ENCODE results near the gene FGGY. TPM values are rescaled to one million over a fixed set of nuclear protein-coding genes. Genes with fewer than 3 reads are reported as not detected.

FGGY gene
- total RNA-seq, 1 donor, result 24.6 TPM

DNA sequence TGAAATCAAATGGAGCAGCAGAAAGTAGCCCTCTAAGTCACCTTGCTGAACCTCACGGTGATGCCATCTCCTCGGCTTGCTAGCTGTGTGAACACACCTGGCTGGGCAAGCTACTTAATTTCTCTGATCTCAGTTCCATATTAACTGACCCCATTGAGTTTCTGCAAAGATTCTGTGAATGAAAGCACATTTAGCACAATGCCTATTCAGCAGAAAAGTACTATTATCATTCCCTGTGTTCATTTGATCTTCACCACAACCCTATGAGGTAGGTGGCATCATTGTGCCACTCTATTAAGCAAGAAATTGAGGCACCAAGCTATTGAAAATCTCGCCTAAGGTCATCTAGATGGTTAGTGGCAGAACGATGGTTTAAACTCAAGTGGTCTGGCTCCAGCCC is 387.8 kb downstream of the FGGY start:
- Histone ChIP-seq H3K4me2 (ENCODE audit: insufficient read depth, low read length) (no peak overlapping the region), H3K4me1 (ENCODE audit: insufficient read depth, low read length) (peaks cover 2% of the 10 kb centered on the region), H3K27me3 (ENCODE audit: insufficient read depth, low read length) (no peaks in the 10 kb centered on the region), H3K9me3 (ENCODE audit: low read depth, low read length) (no peaks in the 10 kb centered on the region), H4K20me1 (ENCODE audit: insufficient read depth, low read length) (no peaks in the 10 kb centered on the region), H3K36me3 (ENCODE audit: insufficient read depth, low read length) (no peaks in the 10 kb centered on the region), H2AFZ (ENCODE audit: low read length) (no peak overlapping the region), H3K79me2 (ENCODE audit: insufficient read depth, low read length) (no peaks in the 10 kb centered on the region), H3K27ac (ENCODE audit: low read depth, low read length) (no peak overlapping the region), H3K4me3 (ENCODE audit: insufficient read depth, low read length) (no peak overlapping the region)
- DNase-seq (ENCODE audit: insufficient read length, low spot score, missing footprints), result no peak
- TF ChIP-seq, protein P1, sequence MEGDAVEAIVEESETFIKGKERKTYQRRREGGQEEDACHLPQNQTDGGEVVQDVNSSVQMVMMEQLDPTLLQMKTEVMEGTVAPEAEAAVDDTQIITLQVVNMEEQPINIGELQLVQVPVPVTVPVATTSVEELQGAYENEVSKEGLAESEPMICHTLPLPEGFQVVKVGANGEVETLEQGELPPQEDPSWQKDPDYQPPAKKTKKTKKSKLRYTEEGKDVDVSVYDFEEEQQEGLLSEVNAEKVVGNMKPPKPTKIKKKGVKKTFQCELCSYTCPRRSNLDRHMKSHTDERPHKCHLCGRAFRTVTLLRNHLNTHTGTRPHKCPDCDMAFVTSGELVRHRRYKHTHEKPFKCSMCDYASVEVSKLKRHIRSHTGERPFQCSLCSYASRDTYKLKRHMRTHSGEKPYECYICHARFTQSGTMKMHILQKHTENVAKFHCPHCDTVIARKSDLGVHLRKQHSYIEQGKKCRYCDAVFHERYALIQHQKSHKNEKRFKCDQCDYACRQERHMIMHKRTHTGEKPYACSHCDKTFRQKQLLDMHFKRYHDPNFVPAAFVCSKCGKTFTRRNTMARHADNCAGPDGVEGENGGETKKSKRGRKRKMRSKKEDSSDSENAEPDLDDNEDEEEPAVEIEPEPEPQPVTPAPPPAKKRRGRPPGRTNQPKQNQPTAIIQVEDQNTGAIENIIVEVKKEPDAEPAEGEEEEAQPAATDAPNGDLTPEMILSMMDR (IDR thresholded peaks at IDR 0.05; ENCODE audit: extremely low read depth, low read depth, low read length), result no peak

DNA sequence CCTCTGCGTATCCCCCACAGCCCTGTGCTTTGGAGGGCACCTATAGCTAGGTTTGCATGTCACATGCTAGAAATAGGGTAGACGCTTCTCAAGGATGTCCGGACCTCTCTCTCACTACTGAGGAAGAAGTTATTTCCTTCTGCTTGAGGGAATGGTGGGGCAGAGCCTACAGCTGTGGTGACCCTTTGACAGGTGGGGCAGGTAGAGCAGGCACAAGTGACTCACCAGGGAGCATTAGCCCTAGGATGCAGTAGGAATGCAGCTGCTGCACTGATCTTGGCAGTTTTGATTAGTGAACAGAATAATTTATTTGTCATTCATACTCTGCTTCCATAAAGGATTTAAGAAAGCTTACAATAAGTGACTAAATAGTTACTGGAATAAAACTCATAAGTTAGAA is 388.2 kb downstream of the FGGY start:
- Histone ChIP-seq H3K79me2 (ENCODE audit: insufficient read depth, low read length) (no peaks in the 10 kb centered on the region), H2AFZ (ENCODE audit: low read length) (no peak overlapping the region), H3K4me3 (ENCODE audit: insufficient read depth, low read length) (no peak overlapping the region), H3K27ac (ENCODE audit: low read depth, low read length) (no peak overlapping the region), H3K36me3 (ENCODE audit: insufficient read depth, low read length) (no peaks in the 10 kb centered on the region), H3K9me3 (ENCODE audit: low read depth, low read length) (no peaks in the 10 kb centered on the region), H3K4me2 (ENCODE audit: insufficient read depth, low read length) (no peak overlapping the region), H3K27me3 (ENCODE audit: insufficient read depth, low read length) (no peaks in the 10 kb centered on the region), H4K20me1 (ENCODE audit: insufficient read depth, low read length) (no peaks in the 10 kb centered on the region), H3K4me1 (ENCODE audit: insufficient read depth, low read length) (peaks cover 2% of the 10 kb centered on the region)
- no peak for DNase-seq (ENCODE audit: insufficient read length, low spot score, missing footprints)
- TF ChIP-seq, protein P1 (IDR thresholded peaks at IDR 0.05; ENCODE audit: extremely low read depth, low read depth, low read length), result no peak

DNA sequence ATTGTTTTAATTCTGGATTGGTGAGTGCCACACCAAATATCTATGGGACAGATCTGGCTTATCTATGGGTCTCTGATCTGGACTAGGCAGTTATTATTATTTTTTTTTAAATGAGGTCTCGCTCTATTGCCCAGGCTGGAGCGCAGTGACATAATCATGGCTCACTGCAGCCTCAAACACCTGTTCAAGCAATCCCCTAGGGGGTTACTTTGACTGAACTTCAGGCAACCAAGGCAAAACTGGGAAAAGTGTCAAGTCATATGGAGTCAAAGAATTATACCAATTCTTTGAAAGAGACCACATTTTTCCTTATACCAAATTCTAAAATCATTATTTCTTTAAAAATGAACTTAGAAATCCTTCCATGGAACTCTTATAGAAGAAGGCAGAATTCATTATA is 388.8 kb downstream of the FGGY start:
- no peak for DNase-seq (ENCODE audit: insufficient read length, low spot score, missing footprints)
- no peak overlapping the region for H3K4me3 ChIP-seq (ENCODE audit: insufficient read depth, low read length)
- H3K36me3 ChIP-seq (ENCODE audit: insufficient read depth, low read length), result no peaks in the 10 kb centered on the region
- H3K9me3 ChIP-seq (ENCODE audit: low read depth, low read length), result no peaks in the 10 kb centered on the region
- peaks cover 2% of the 10 kb centered on the region for H3K4me1 ChIP-seq (ENCODE audit: insufficient read depth, low read length)
- no peaks in the 10 kb centered on the region for H4K20me1 ChIP-seq (ENCODE audit: insufficient read depth, low read length)
- H3K27ac ChIP-seq (ENCODE audit: low read depth, low read length), result no peak overlapping the region
- no peaks in the 10 kb centered on the region for H3K79me2 ChIP-seq (ENCODE audit: insufficient read depth, low read length)
- no peak overlapping the region for H3K4me2 ChIP-seq (ENCODE audit: insufficient read depth, low read length)
- TF ChIP-seq, protein P1 (IDR thresholded peaks at IDR 0.05; ENCODE audit: extremely low read depth, low read depth, low read length), result no peak
- H3K27me3 ChIP-seq (ENCODE audit: insufficient read depth, low read length), result no peaks in the 10 kb centered on the region
- no peak overlapping the region for H2AFZ ChIP-seq (ENCODE audit: low read length)

DNA sequence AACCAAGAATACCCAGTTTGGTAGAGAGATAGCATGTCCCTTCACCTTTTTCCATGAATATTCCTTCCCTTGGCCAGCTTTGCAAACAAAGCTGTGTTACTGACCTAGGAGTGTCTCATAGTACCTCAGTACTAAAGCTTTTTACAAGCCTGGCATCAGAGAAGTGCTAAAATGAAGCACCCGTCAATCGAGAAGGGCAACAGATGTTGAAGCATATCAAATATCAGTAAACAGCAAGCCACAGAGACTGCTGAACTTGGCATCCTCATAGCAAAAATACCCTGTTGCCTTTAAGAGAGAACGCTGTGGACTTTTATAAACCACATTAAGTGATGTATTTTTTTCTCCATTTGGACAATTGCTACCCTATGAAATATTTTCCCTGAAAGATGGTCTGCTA is 389.3 kb downstream of the FGGY start:
- Histone ChIP-seq H3K4me2 (ENCODE audit: insufficient read depth, low read length) (no peak overlapping the region), H4K20me1 (ENCODE audit: insufficient read depth, low read length) (no peaks in the 10 kb centered on the region), H2AFZ (ENCODE audit: low read length) (peak overlapping the region; percentile 8), H3K4me1 (ENCODE audit: insufficient read depth, low read length) (peaks cover 2% of the 10 kb centered on the region), H3K9me3 (ENCODE audit: low read depth, low read length) (no peaks in the 10 kb centered on the region), H3K4me3 (ENCODE audit: insufficient read depth, low read length) (no peak overlapping the region), H3K36me3 (ENCODE audit: insufficient read depth, low read length) (no peaks in the 10 kb centered on the region), H3K27me3 (ENCODE audit: insufficient read depth, low read length) (no peaks in the 10 kb centered on the region), H3K27ac (ENCODE audit: low read depth, low read length) (no peak overlapping the region), H3K79me2 (ENCODE audit: insufficient read depth, low read length) (no peaks in the 10 kb centered on the region)
- DNase-seq (ENCODE audit: insufficient read length, low spot score, missing footprints), result no peak
- TF ChIP-seq, protein P1 (IDR thresholded peaks at IDR 0.05; ENCODE audit: extremely low read depth, low read depth, low read length), result no peak

All from osteoblast (primary cell).